ENCODE measurements around the gene NPPC. TPM values are rescaled to one million over a fixed set of nuclear protein-coding genes. Genes with fewer than 3 reads are reported as not detected.

NPPC gene
- total RNA-seq, 1 donor from 2014 or later, result not detected

GRCh38 chr2:231942180-231942579, 16.0 kb upstream of the NPPC start:
- H3K4me1 Mint-ChIP-seq (ENCODE audit: low read depth), result no peaks in the 10 kb centered on the region
- H3K4me3 Mint-ChIP-seq (ENCODE audit: unreplicated experiment), result no peak overlapping the region
- H3K27me3 Mint-ChIP-seq (ENCODE audit: low read depth), result peaks cover 15% of the 10 kb centered on the region
- H3K9me3 Mint-ChIP-seq (ENCODE audit: low read depth), result no peaks in the 10 kb centered on the region
- no peaks in the 10 kb centered on the region for H3K36me3 Mint-ChIP-seq (ENCODE audit: low read depth)
- no peak for DNase-seq (ENCODE audit: low spot score)
- TF ChIP-seq CTCF (IDR thresholded peaks at IDR 0.05), result no peak
- no peak overlapping the region for H3K27ac Mint-ChIP-seq (ENCODE audit: unreplicated experiment)

DNA sequence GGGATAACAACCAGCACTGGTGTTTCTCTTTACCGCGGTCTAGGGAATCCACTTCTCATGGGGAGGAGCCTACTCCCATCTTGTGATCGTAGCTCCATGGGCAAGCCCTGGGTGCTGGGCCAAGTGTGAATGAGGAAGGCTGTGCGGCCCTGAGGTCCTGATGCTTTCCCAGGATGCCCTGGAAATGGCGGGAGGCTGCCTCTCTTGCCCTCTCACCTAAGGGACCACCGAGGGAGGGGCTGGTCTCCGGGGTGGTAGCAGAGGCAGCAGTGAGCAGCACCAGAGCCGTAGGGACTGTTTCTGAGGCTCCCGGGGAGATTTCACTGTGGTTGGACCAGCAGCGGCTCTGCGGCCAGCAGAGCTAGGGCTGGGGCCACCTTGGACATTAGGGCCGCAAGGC, 15.5 kb upstream of the NPPC start:
- Mint-ChIP-seq H3K36me3 (ENCODE audit: low read depth) (no peaks in the 10 kb centered on the region), H3K4me1 (ENCODE audit: low read depth) (no peaks in the 10 kb centered on the region), H3K27ac (ENCODE audit: unreplicated experiment) (no peak overlapping the region), H3K27me3 (ENCODE audit: low read depth) (peaks cover 15% of the 10 kb centered on the region), H3K4me3 (ENCODE audit: unreplicated experiment) (no peak overlapping the region), H3K9me3 (ENCODE audit: low read depth) (no peaks in the 10 kb centered on the region)
- TF ChIP-seq CTCF (IDR thresholded peaks at IDR 0.05), result no peak
- no peak for DNase-seq (ENCODE audit: low spot score)

DNA sequence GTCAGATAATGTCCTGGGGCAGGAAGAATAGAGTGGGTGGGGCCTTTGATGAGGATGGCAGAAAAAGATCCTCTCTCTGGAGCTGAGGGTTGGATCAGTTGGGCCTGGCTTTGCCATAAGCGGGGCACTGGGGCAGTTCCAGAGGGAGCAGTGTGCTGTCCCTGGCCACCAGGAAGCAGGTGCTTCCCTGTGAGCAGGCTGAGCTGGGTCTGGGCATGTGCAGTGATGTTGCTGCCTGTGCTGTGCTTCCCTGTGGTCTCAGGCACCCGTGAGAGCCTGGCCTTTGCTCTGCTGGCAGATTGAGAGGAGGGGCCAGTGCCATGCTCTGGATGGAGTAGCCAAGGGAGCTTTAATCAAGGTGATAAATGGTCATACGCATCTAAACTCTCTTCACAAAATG, 14.6 kb upstream of the NPPC start:
- Mint-ChIP-seq H3K9me3 (ENCODE audit: low read depth) (no peaks in the 10 kb centered on the region), H3K27ac (ENCODE audit: unreplicated experiment) (no peak overlapping the region), H3K4me3 (ENCODE audit: unreplicated experiment) (no peak overlapping the region), H3K36me3 (ENCODE audit: low read depth) (no peaks in the 10 kb centered on the region), H3K4me1 (ENCODE audit: low read depth) (no peaks in the 10 kb centered on the region), H3K27me3 (ENCODE audit: low read depth) (peaks cover 15% of the 10 kb centered on the region)
- no peak for DNase-seq (ENCODE audit: low spot score)
- TF ChIP-seq CTCF (IDR thresholded peaks at IDR 0.05), result no peak

DNA sequence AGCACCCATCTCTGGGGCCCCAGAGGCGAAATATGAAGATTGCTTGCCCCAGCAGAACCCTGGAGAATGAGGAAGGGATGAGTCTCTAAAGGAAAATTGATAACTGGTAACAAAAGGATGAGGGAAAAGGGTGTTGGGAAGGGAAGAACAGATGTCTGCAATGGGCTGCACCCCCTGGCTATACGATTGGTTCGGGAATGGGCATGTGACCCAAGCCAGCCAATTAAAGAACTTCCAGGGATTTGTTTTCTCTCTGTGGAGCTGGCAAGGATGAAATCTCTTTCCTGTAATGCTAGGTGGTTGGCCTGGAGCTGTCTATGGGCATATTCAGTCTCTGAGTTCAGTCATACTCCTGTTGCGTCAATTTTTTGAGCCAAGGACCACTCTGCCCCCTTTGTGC, 12.8 kb upstream of the NPPC start:
- peaks cover 11% of the 10 kb centered on the region for H3K27me3 Mint-ChIP-seq (ENCODE audit: low read depth)
- no peaks in the 10 kb centered on the region for H3K9me3 Mint-ChIP-seq (ENCODE audit: low read depth)
- no peak for TF ChIP-seq CTCF (IDR thresholded peaks at IDR 0.05)
- H3K4me1 Mint-ChIP-seq (ENCODE audit: low read depth), result no peaks in the 10 kb centered on the region
- no peak for DNase-seq (ENCODE audit: low spot score)
- H3K4me3 Mint-ChIP-seq (ENCODE audit: unreplicated experiment), result no peak overlapping the region
- no peaks in the 10 kb centered on the region for H3K36me3 Mint-ChIP-seq (ENCODE audit: low read depth)
- H3K27ac Mint-ChIP-seq (ENCODE audit: unreplicated experiment), result no peak overlapping the region

DNA sequence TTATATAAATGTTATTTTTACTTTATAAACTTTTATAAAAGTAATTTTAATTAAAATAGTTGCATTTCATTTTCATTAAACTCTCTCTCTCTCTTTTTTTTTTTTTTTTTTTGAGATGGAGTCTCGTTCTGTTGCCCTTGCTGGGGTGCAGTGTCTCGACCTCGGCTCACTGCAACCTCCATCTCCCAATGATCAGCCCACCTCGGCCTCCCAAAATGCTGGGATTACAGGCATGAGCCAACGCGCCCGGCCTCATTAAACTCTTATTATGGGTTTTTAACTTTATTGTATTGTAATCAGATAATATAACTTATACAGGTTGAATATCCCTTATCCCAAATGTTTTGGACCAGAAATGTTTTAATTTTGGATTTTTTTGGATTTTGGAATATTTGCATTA, 10.9 kb upstream of the NPPC start:
- Mint-ChIP-seq H3K9me3 (ENCODE audit: low read depth) (no peaks in the 10 kb centered on the region), H3K27me3 (ENCODE audit: low read depth) (peaks cover 15% of the 10 kb centered on the region), H3K36me3 (ENCODE audit: low read depth) (no peaks in the 10 kb centered on the region), H3K4me1 (ENCODE audit: low read depth) (no peaks in the 10 kb centered on the region), H3K27ac (ENCODE audit: unreplicated experiment) (no peak overlapping the region), H3K4me3 (ENCODE audit: unreplicated experiment) (no peak overlapping the region)
- DNase-seq (ENCODE audit: low spot score), result no peak
- TF ChIP-seq CTCF (IDR thresholded peaks at IDR 0.05), result no peak
